Forelimb muscle (tissue), 1 donor: ENCODE results near the gene RAB36. TPM values are rescaled to one million over a fixed set of nuclear protein-coding genes. Genes with fewer than 3 reads are reported as not detected.

Source experiments
- DNase-seq: peaks from one replicate; pipeline ENCODE4 v3.0.0-alpha.2; 2013; ENCODE audit warnings: low read depth
- polyA plus RNA-seq: library from polyadenylated mRNA; unstranded; fragments of 120-200 nt; gene quantifications from one replicate; pipeline ENCODE4 v1.2.1, GENCODE V29; 2013; ENCODE audit not compliant: insufficient read length

Gene RAB36
- polyA plus RNA-seq, 1 donor: 0.80 TPM

GRCh38 chr22:23137468-23137867 is 7.8 kb upstream of the RAB36 start:
- DNase-seq: no peak

- DNase-seq: no peak
These were observed 7.2 kb upstream of the RAB36 start for GRCh38 chr22:23137905-23138561.

GRCh38 chr22:23138584-23139435 is 6.5 kb upstream of the RAB36 start:
- no peak for DNase-seq

GRCh38 chr22:23140385-23140784 is 4.9 kb upstream of the RAB36 start:
- DNase-seq: no peak

- no peak for DNase-seq
These were observed 2.7 kb upstream of the RAB36 start for GRCh38 chr22:23142546-23143105.

- DNase-seq: no peak
These were observed 2.2 kb upstream of the RAB36 start for GRCh38 chr22:23143119-23143518.

- DNase-seq: no peak
These were observed 845 bp upstream of the RAB36 start for GRCh38 chr22:23144432-23144831.

- DNase-seq: no peak
These were observed 697 bp downstream of the RAB36 start for GRCh38 chr22:23145878-23146470.

- DNase-seq: no peak
These were observed 1.4 kb downstream of the RAB36 start for GRCh38 chr22:23146478-23147205.

GRCh38 chr22:23147617-23148387 is 2.5 kb downstream of the RAB36 start:
- no peak for DNase-seq

GRCh38 chr22:23149743-23150238 is 4.5 kb downstream of the RAB36 start:
- DNase-seq: no peak

- no peak for DNase-seq
These were observed 5.5 kb downstream of the RAB36 start for GRCh38 chr22:23150762-23151161.

GRCh38 chr22:23151827-23152226 is 6.5 kb downstream of the RAB36 start:
- no peak for DNase-seq

GRCh38 chr22:23152238-23153114 is 7.2 kb downstream of the RAB36 start:
- no peak for DNase-seq

- DNase-seq: no peak
These were observed 8.7 kb downstream of the RAB36 start for GRCh38 chr22:23153994-23154393.

GRCh38 chr22:23154461-23154860 is 9.2 kb downstream of the RAB36 start:
- DNase-seq: no peak

GRCh38 chr22:23155143-23155542 is 9.9 kb downstream of the RAB36 start:
- no peak for DNase-seq

- DNase-seq: no peak
These were observed 10.6 kb downstream of the RAB36 start for GRCh38 chr22:23155831-23156230.

- DNase-seq: no peak
These were observed 11.0 kb downstream of the RAB36 start for GRCh38 chr22:23156286-23156685.
